ENCODE results near the gene FXYD6. TPM values are rescaled to one million over a fixed set of nuclear protein-coding genes. Genes with fewer than 3 reads are reported as not detected.

FXYD6 gene
- total RNA-seq, 1 donor from 2014 or later, result 10.5 TPM

DNA sequence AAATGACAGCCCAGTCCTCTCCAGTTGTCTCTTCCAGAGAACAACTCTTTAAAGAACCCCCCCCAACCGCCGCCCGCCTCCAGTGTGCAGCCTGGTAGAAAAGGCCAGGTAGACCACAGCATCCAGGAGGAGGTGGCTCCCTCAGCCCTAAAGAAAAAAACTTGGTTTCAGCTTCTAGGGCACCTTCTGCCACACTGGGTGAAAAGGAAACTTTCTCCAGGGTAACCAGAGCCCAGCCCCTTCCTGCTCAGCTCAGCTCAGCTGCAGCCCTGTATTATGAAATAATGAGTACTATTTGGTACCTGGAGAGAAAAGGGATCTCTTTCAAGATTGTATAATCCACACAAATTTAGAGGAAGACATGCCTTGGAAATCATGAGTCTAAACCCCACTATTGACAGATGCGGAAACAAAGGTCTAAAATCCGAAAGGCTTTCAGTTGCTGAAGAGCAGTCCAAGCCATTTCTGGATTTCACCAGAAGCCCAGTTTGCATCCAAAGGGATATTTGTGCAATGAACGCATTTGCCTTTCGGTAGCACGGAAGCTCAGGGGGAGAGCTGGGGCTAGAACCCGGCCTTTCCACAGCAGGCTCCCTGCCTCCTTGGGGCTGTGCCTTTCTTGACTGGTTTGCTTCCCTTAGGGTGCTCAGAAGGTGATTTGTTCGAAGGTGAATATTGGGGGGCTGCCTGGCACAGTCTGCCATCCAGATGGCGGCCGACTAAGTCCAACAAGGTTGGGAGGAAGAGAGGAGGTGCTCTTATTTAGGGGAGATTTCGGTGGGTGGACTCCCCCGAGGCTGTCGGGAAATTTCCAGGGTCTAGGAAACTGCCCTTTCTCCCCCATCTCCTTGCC lies 3.3 kb downstream of the FXYD6 start:
- no peak overlapping the region for H3K4me3 Mint-ChIP-seq (ENCODE audit: unreplicated experiment)
- H3K27me3 ChIP-seq (ENCODE audit: insufficient read depth, low read length), result peaks cover 38% of the 10 kb centered on the region
- peaks cover 50% of the 10 kb centered on the region for H3K27me3 Mint-ChIP-seq (ENCODE audit: low read depth, unreplicated experiment)

DNA sequence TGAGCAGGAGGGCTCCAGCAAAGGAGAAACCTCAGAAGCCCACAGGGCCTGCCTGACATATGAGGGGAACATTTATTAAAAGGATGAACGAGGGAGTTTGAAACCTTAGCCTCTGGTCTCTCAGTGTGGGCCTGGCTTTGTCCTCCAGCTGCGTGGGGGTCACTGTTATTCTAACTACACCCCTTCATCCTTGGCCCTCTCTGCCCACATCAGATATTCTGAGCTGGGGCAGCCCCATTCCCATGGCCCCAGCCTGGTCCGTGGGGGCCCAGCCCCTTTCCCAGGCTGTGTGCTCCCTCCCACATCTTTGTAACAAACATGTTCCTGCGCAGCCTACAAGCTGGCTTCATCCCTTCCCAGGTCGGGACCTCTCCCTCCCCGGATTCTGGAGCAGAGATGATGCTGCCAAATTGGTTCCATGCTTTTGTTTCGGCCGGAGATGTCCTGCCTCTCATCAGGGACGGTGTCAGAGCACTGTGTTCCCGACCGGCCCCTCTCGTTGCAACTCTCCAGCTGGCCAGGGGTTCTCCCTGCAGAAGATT lies 4.0 kb downstream of the FXYD6 start:
- H3K36me3 Mint-ChIP-seq (ENCODE audit: low read depth, unreplicated experiment), result no peaks in the 10 kb centered on the region
- no peak overlapping the region for H3K4me2 ChIP-seq (ENCODE audit: low read length)
- no peaks in the 10 kb centered on the region for H3K79me2 ChIP-seq (ENCODE audit: insufficient read depth, low read length)
- H3K9me3 ChIP-seq (ENCODE audit: insufficient read depth, low read depth, low read length), result no peaks in the 10 kb centered on the region
- no peak overlapping the region for H3K9ac ChIP-seq (ENCODE audit: low read length)
- peaks cover 47% of the 10 kb centered on the region for H3K27me3 Mint-ChIP-seq (ENCODE audit: low read depth, unreplicated experiment)
- no peak overlapping the region for H3K27ac Mint-ChIP-seq (ENCODE audit: unreplicated experiment)
- FAIRE-seq, result no peak
- no peak for DNase-seq (ENCODE audit: low read depth)
- TF ChIP-seq, protein P1, sequence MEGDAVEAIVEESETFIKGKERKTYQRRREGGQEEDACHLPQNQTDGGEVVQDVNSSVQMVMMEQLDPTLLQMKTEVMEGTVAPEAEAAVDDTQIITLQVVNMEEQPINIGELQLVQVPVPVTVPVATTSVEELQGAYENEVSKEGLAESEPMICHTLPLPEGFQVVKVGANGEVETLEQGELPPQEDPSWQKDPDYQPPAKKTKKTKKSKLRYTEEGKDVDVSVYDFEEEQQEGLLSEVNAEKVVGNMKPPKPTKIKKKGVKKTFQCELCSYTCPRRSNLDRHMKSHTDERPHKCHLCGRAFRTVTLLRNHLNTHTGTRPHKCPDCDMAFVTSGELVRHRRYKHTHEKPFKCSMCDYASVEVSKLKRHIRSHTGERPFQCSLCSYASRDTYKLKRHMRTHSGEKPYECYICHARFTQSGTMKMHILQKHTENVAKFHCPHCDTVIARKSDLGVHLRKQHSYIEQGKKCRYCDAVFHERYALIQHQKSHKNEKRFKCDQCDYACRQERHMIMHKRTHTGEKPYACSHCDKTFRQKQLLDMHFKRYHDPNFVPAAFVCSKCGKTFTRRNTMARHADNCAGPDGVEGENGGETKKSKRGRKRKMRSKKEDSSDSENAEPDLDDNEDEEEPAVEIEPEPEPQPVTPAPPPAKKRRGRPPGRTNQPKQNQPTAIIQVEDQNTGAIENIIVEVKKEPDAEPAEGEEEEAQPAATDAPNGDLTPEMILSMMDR (IDR thresholded peaks at IDR 0.05; ENCODE audit: insufficient read depth, low read depth, low read length), result no peak
- no peak for TF ChIP-seq EZH2 (IDR thresholded peaks at IDR 0.05; ENCODE audit: insufficient read depth, low read length)
- H3K27me3 ChIP-seq (ENCODE audit: insufficient read depth, low read length), result peaks cover 32% of the 10 kb centered on the region
- no peaks in the 10 kb centered on the region for H3K36me3 ChIP-seq (ENCODE audit: insufficient read depth, low read length)
- peaks cover 4% of the 10 kb centered on the region for H4K20me1 ChIP-seq (ENCODE audit: insufficient read depth, low read length)
- no peak overlapping the region for H3K27ac ChIP-seq (ENCODE audit: low read depth, low read length)
- H3K4me1 ChIP-seq (ENCODE audit: insufficient read depth, low read length), result peaks cover 5% of the 10 kb centered on the region
- H3K4me3 ChIP-seq (ENCODE audit: insufficient read depth, low read depth, low read length), result no peak overlapping the region
- no peak overlapping the region for H2AFZ ChIP-seq (ENCODE audit: low read depth, low read length)
- peaks cover 16% of the 10 kb centered on the region for H3K4me1 Mint-ChIP-seq (ENCODE audit: low read depth, unreplicated experiment)
- H3K9me3 Mint-ChIP-seq (ENCODE audit: unreplicated experiment), result peaks cover 4% of the 10 kb centered on the region
- H3K4me3 Mint-ChIP-seq (ENCODE audit: unreplicated experiment), result no peak overlapping the region

More for the DNA sequence above, 3.3 kb downstream of the FXYD6 start:
- Histone ChIP-seq H2AFZ (ENCODE audit: low read depth, low read length) (no peak overlapping the region), H3K36me3 (ENCODE audit: insufficient read depth, low read length) (no peaks in the 10 kb centered on the region), H3K4me3 (ENCODE audit: insufficient read depth, low read depth, low read length) (no peak overlapping the region), H3K9me3 (ENCODE audit: insufficient read depth, low read depth, low read length) (no peaks in the 10 kb centered on the region), H3K4me2 (ENCODE audit: low read length) (no peak overlapping the region), H3K27ac (ENCODE audit: low read depth, low read length) (no peak overlapping the region), H4K20me1 (ENCODE audit: insufficient read depth, low read length) (peaks cover 4% of the 10 kb centered on the region), H3K79me2 (ENCODE audit: insufficient read depth, low read length) (no peaks in the 10 kb centered on the region), H3K9ac (ENCODE audit: low read length) (no peak overlapping the region), H3K4me1 (ENCODE audit: insufficient read depth, low read length) (peaks cover 5% of the 10 kb centered on the region)
- peaks cover 16% of the 10 kb centered on the region for H3K4me1 Mint-ChIP-seq (ENCODE audit: low read depth, unreplicated experiment)
- TF ChIP-seq EZH2 (IDR thresholded peaks at IDR 0.05; ENCODE audit: insufficient read depth, low read length), result no peak
- TF ChIP-seq, protein P1 (IDR thresholded peaks at IDR 0.05; ENCODE audit: insufficient read depth, low read depth, low read length), result no peak
- no peak for DNase-seq (ENCODE audit: low read depth)
- no peaks in the 10 kb centered on the region for H3K36me3 Mint-ChIP-seq (ENCODE audit: low read depth, unreplicated experiment)
- peaks cover 4% of the 10 kb centered on the region for H3K9me3 Mint-ChIP-seq (ENCODE audit: unreplicated experiment)
- H3K27ac Mint-ChIP-seq (ENCODE audit: unreplicated experiment), result no peak overlapping the region
- FAIRE-seq, result no peak

DNA sequence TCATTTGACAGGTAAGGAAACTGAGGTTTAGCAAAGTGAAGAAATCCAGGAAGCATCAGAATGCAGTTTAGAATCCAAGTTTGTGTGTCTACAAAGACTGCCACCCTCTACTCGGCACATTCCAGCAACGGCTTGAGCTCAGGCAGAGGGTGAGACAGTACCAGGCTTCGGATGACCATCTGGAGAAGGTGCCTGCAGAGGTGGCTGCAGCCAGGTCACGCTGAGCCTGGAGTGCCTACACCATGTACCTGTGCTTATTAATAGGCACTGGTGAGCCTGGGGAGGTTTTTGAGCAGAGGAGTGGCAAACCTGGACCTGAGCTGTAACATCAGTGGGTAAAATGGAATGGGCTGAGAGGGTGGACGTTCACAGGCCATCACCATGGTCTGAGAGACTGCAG lies 4.7 kb downstream of the FXYD6 start:
- no peak overlapping the region for H3K27ac Mint-ChIP-seq (ENCODE audit: unreplicated experiment)
- TF ChIP-seq EZH2 (IDR thresholded peaks at IDR 0.05; ENCODE audit: insufficient read depth, low read length), result no peak
- TF ChIP-seq, protein P1 (IDR thresholded peaks at IDR 0.05; ENCODE audit: insufficient read depth, low read depth, low read length), result no peak
- no peaks in the 10 kb centered on the region for H3K79me2 ChIP-seq (ENCODE audit: insufficient read depth, low read length)
- no peaks in the 10 kb centered on the region for H3K36me3 ChIP-seq (ENCODE audit: insufficient read depth, low read length)
- peaks cover 30% of the 10 kb centered on the region for H3K27me3 ChIP-seq (ENCODE audit: insufficient read depth, low read length)
- DNase-seq (ENCODE audit: low read depth), result no peak
- no peak overlapping the region for H3K4me2 ChIP-seq (ENCODE audit: low read length)
- H2AFZ ChIP-seq (ENCODE audit: low read depth, low read length), result no peak overlapping the region
- no peaks in the 10 kb centered on the region for H3K9me3 ChIP-seq (ENCODE audit: insufficient read depth, low read depth, low read length)
- H3K9ac ChIP-seq (ENCODE audit: low read length), result no peak overlapping the region
- no peaks in the 10 kb centered on the region for H3K36me3 Mint-ChIP-seq (ENCODE audit: low read depth, unreplicated experiment)
- H3K4me1 Mint-ChIP-seq (ENCODE audit: low read depth, unreplicated experiment), result peaks cover 15% of the 10 kb centered on the region
- H3K4me1 ChIP-seq (ENCODE audit: insufficient read depth, low read length), result peaks cover 5% of the 10 kb centered on the region
- peaks cover 4% of the 10 kb centered on the region for H3K9me3 Mint-ChIP-seq (ENCODE audit: unreplicated experiment)
- peaks cover 4% of the 10 kb centered on the region for H4K20me1 ChIP-seq (ENCODE audit: insufficient read depth, low read length)
- H3K4me3 Mint-ChIP-seq (ENCODE audit: unreplicated experiment), result no peak overlapping the region
- peaks cover 46% of the 10 kb centered on the region for H3K27me3 Mint-ChIP-seq (ENCODE audit: low read depth, unreplicated experiment)
- H3K4me3 ChIP-seq (ENCODE audit: insufficient read depth, low read depth, low read length), result no peak overlapping the region
- H3K27ac ChIP-seq (ENCODE audit: low read depth, low read length), result no peak overlapping the region
- no peak for FAIRE-seq
